ENCODE data around the gene MICB.

The MICB gene

DNA sequence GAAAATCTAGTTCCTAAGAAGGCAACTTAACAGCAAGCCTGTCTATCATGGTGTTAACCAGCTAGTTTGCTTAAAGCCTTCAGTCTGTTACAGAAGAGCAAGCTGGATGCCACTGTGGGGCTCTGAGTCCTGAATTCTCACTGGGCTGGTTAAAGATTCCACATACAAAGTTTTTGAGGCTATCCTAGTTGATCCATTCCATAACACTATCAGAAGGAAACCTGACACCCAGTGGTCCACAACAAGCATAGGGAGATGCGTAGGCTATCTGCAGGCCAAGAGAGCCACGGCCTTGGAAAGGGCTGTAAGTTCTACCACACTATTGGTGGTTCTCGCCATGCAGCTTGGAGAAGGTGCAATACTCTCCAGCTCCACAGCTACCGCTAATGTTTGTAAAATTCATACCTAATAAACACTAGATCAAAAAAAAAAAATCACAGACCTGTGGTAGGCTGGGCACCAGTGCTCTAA is 30.4 kb downstream of the MICB start:
- TF ChIP-seq, protein P1, sequence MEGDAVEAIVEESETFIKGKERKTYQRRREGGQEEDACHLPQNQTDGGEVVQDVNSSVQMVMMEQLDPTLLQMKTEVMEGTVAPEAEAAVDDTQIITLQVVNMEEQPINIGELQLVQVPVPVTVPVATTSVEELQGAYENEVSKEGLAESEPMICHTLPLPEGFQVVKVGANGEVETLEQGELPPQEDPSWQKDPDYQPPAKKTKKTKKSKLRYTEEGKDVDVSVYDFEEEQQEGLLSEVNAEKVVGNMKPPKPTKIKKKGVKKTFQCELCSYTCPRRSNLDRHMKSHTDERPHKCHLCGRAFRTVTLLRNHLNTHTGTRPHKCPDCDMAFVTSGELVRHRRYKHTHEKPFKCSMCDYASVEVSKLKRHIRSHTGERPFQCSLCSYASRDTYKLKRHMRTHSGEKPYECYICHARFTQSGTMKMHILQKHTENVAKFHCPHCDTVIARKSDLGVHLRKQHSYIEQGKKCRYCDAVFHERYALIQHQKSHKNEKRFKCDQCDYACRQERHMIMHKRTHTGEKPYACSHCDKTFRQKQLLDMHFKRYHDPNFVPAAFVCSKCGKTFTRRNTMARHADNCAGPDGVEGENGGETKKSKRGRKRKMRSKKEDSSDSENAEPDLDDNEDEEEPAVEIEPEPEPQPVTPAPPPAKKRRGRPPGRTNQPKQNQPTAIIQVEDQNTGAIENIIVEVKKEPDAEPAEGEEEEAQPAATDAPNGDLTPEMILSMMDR (IDR thresholded peaks at IDR 0.05; ENCODE audit: control insufficient read depth, insufficient read depth, low read depth, low read length, missing control alignments) = no peak
- H3K4me3 ChIP-seq (ENCODE audit: control insufficient read depth, low read depth, low read length) = no peak overlapping the region
- no peak for DNase-seq (ENCODE audit: low read depth)

DNA sequence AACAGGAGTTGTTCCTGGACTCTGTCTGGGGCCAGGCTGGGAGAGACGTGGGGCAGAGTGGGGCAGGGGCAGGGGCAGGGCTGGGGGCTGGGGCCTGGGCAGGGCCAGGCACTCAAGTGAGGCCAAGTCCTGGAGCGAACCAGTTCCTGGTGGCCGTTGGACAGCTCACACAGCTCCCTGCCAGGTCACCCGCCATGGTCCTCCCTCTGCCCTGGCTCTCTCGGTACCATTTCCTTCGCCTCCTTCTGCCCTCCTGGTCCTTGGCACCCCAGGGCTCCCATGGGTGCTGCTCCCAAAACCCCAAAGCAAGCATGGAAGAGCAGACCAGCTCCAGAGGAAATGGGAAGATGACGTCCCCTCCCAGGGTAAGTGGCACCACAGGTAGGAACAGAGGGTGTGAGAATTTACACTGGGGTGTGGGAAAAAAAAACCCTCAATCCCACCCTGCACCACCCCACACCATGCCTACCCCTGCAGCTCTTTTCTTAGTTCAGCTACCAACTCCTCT is 30.9 kb downstream of the MICB start, which contains the start of gene MCCD1:
MCCD1 (plus strand) TSS at position 142 of the 508 bp plus-strand sequence; CDS start at position 195, 53 bp downstream.
- no peak within 1 kb of the TSS for H3K4me3 ChIP-seq (ENCODE audit: control insufficient read depth, low read depth, low read length)
- DNase-seq (ENCODE audit: low read depth) = no peak
- TF ChIP-seq, protein P1 (IDR thresholded peaks at IDR 0.05; ENCODE audit: control insufficient read depth, insufficient read depth, low read depth, low read length, missing control alignments) = no peak

DNA sequence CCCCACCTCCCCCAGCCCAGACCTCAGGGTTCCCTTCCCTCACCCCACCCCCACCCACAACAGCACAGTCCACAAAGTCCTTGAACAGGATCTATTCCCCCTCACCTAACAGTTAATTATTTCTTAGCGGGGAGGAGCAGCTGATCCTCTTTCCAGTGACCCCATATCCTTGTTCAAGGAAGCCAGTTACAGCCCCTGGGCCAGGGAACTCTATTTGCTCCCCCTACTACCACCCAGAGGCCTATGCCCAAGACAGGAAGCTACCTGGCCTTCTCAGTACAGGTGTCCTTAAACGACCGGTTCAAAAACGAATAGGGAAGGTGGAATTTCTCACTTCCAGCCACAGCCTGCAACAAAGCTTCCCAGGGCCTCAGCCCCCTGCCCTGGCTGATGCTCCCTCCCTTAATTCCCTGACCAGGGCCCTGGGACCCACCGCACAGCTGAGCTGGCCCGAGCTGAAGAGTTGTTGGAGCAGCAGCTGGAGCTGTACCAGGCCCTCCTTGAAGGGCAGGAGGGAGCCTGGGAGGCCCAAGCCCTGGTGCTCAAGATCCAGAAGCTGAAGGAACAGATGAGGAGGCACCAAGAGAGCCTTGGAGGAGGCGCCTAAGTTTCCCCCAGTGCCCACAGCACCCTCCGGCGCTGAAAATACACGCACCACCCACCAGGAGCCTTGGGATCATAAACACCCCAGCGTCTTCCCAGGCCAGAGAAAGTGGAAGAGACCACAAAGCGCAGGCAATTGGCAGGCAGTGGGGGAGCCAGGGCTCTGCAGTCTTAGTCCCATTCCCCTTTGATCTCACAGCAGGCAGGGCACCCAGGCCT is 31.6 kb downstream of the MICB start:
- no peak overlapping the region for H3K4me3 ChIP-seq (ENCODE audit: control insufficient read depth, low read depth, low read length)
- TF ChIP-seq, protein P1 (IDR thresholded peaks at IDR 0.05; ENCODE audit: control insufficient read depth, insufficient read depth, low read depth, low read length, missing control alignments) = no peak
- DNase-seq (ENCODE audit: low read depth) = no peak

DNA sequence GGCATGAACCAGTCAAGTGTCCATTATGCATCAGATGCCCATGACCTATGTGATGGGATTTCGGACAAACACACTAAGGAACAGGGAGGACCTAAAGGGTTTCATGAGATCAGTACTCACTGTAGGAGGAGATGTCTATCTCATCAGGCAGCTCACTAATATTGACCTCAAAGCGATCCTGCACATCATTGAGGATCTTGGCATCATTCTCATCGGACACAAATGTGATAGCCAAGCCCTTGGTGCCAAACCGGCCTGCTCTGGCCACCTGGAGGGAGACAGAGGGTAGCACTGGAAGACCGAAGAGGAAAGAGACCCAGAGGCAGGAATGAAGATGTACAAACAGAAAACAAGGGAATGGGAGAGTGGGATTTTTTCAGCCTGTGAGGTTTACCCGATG is 32.7 kb downstream of the MICB start:
- no peak for DNase-seq (ENCODE audit: low read depth)
- H3K4me3 ChIP-seq (ENCODE audit: control insufficient read depth, low read depth, low read length) = no peak overlapping the region
- TF ChIP-seq, protein P1 (IDR thresholded peaks at IDR 0.05; ENCODE audit: control insufficient read depth, insufficient read depth, low read depth, low read length, missing control alignments) = no peak

DNA sequence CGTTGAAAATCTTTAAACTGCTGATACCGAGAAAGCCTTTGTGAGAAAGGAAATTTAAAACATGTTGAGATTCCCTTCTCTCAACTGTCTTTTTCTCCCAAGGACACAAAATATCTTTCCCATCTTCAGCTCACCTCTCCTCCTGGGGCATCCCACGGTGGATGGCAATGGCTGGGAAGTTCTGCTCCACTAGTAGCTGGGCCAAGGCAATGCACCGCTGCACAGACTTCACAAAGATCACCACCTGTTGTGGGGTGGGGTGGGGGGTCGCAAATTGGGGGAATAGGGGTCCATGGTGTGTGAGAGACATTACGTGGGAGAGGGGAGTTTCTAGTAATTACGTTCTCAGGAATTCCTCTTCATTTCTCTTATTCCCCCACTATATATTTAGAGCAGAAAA is 33.2 kb downstream of the MICB start:
- TF ChIP-seq, protein P1 (IDR thresholded peaks at IDR 0.05; ENCODE audit: control insufficient read depth, insufficient read depth, low read depth, low read length, missing control alignments) = no peak
- DNase-seq (ENCODE audit: low read depth) = no peak
- H3K4me3 ChIP-seq (ENCODE audit: control insufficient read depth, low read depth, low read length) = no peak overlapping the region

DNA sequence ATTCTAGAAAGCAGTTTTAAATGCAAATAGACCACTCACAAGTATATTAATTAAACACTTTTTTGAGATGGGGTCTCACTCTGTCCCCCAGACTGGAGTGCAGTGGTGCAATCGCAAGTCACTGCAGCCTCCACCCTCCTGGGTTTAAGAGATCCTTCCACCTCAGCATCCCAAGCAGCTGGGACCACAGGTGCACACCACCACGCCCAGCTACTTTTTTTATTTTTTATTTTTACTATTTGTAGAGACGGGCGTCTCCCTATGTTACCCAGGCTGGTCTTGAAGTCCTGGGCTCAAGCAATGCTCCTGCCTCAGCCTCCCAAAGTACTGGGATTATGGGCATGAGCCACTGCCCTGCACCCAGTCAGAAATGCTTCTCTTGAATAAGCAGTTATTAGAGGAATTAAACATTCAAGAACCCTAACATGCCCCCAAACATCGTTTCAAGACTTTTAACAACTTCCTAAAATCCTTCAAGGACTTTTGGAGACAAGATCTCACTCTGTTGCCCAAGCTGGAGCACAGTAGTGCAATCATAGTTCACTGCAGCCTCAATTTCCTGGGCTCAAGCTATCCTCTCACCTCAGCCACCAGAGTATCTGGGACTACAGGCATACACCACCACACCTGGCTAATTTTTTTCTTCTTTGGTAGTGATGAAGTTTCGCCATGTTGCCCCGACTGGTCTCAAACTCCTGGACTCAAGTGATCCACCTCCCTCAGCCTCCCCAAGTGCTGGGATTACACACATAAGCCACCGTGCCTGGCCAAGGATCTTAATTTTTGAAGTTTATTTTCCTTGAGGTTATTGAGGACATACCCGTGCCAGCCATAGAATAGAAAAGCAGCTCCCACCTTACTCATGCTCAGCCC is 34.1 kb downstream of the MICB start:
- H3K4me3 ChIP-seq (ENCODE audit: control insufficient read depth, low read depth, low read length) = no peak overlapping the region
- TF ChIP-seq, protein P1 (IDR thresholded peaks at IDR 0.05; ENCODE audit: control insufficient read depth, insufficient read depth, low read depth, low read length, missing control alignments) = no peak
- DNase-seq (ENCODE audit: low read depth) = no peak

All from AG09309 (cell line).